H1 (cell line): Measurements from ENCODE around the gene CHAT. TPM values are rescaled to one million over a fixed set of nuclear protein-coding genes. Genes with fewer than 3 reads are reported as not detected.

Experiments
- polyA plus RNA-seq, 7 experiments: library from polyadenylated mRNA; depleted of rRNA in 3 of 7; stranded (reverse) in 5 of 7; unstranded in 2 of 7; fragments of >200 nt in 5 of 7; fragments of 200-250 nt in 2 of 7; gene quantifications; 1 replicate in 5 of 7; 2 replicates in 1 of 7; 4 replicates in 1 of 7; pipeline versions ENCODE4 v1.2.1 to v1.2.3, GENCODE V29; 2011 to 2013; ENCODE audit warnings: missing spikeins in 2 of 7, mixed read lengths in 2 of 7
- total RNA-seq: library from RNA; stranded (reverse); fragmentation: NEBNext Ultra II Directional; extraction: Animal tissue kit (Norgen Biotek cat#: 25700); gene quantifications from 2 replicates; pipeline ENCODE4 v1.2.1, GENCODE V29; 2021

Gene CHAT
- total and polyA plus RNA-seq, 2 of the 8 experiments (the other 6 are each of a cell fraction or from before 2014, with no cell fraction given), result not detected

Other genes with a start within 250 kb of the CHAT start
- gene DRGX, start 217.9 kb upstream of the CHAT start, total RNA-seq, result not detected in 2 replicates
- gene DRGX, start 217.9 kb upstream of the CHAT start, polyA plus RNA-seq (2011; rRNA removed), result not detected in 2 replicates
- gene ERCC6, start 74.9 kb upstream of the CHAT start, total RNA-seq, result 11.9 and 15.8 TPM in 2 replicates
- gene ERCC6, start 74.9 kb upstream of the CHAT start, polyA plus RNA-seq (2011; rRNA removed), result 3.9 and 4.1 TPM in 2 replicates
- gene SLC18A3, start 3.7 kb upstream of the CHAT start, total RNA-seq, result 0.13 TPM in 1 of 2 replicates, not detected in the other
- 0.17 and 0.28 TPM in 2 replicates for gene SLC18A3, start 3.7 kb upstream of the CHAT start, polyA plus RNA-seq (2011; rRNA removed)
- gene C10orf53, start 65.6 kb downstream of the CHAT start, total RNA-seq, result not detected in 2 replicates
- not detected in 2 replicates for gene C10orf53, start 65.6 kb downstream of the CHAT start, polyA plus RNA-seq (2011; rRNA removed)
- 16.3 and 16.6 TPM in 2 replicates for gene OGDHL, start 148.3 kb downstream of the CHAT start, total RNA-seq
- gene OGDHL, start 148.3 kb downstream of the CHAT start, polyA plus RNA-seq (2011; rRNA removed), result 16.1 and 23.2 TPM in 2 replicates